A549 (cell line): Measurements from ENCODE around the gene ACCSL.

Experiments used
- BHLHE40 ChIP-seq: IDR thresholded peaks from 2 replicates; pipeline ENCODE4 v1.6.1; 2012; ENCODE audit warnings: low read depth, low read length, inconsistent platforms
- EHMT2 ChIP-seq: fragments of 200-600 bp; sonication (generic); IDR thresholded peaks from 2 replicates; pipeline ENCODE4 v1.6.1; 2016; ENCODE audit warnings: antibody characterized with exemption, low read depth, mild to moderate bottlenecking, moderate library complexity
- EP300 ChIP-seq, 2 experiments: fragments of >200 bp; sonication (Bioruptor Twin); formaldehyde crosslinking; IDR thresholded peaks; 2 replicates in 1 of 2; 3 replicates in 1 of 2; pipeline ENCODE4 v1.6.1; 2016 to 2017
- ESRRA ChIP-seq: fragments of 150-350 bp; IDR thresholded peaks from 2 replicates; pipeline ENCODE4 v1.6.1; 2014; ENCODE audit warnings: mild to moderate bottlenecking, low read length, borderline replicate concordance
- HDAC2 ChIP-seq: fragments of 200-600 bp; sonication (generic); IDR thresholded peaks from 2 replicates; pipeline ENCODE4 v1.6.1; 2016
- JUN ChIP-seq, 2 experiments: fragments of >200 bp; sonication (Bioruptor Twin); formaldehyde crosslinking; IDR thresholded peaks; 2 replicates in 1 of 2; 3 replicates in 1 of 2; pipeline ENCODE4 v1.6.1; 2016 to 2017
- MAX ChIP-seq: IDR thresholded peaks from 2 replicates; pipeline ENCODE4 v1.6.1; 2012
- MYC ChIP-seq: IDR thresholded peaks from 2 replicates; pipeline ENCODE4 v1.6.1; 2012; ENCODE audit warnings: mild to moderate bottlenecking, inconsistent platforms, low read length, improper control_type of control experiment, borderline replicate concordance
- POLR2A ChIP-seq: IDR thresholded peaks from 2 replicates; pipeline ENCODE4 v1.6.1; 2012; ENCODE audit warnings: mild to moderate bottlenecking, low read length
- RAD21 ChIP-seq, 2 experiments: fragments of >200 bp in 1 of 2; sonication (Bioruptor Twin) in 1 of 2; formaldehyde crosslinking in 1 of 2; IDR thresholded peaks in 1 of 2; conservative IDR thresholded peaks in 1 of 2; 2 replicates in 1 of 2; 3 replicates in 1 of 2; pipeline ENCODE4 v1.6.1; 2012 to 2018; ENCODE audit warnings: inconsistent platforms in 1 of 2
- TFCP2L1 ChIP-seq: fragments of 250-450 bp; sonication (Bioruptor Pico); IDR thresholded peaks from 2 replicates; pipeline ENCODE4 v1.5.0; 2021; ENCODE audit warnings: mild to moderate bottlenecking
- ZFP36 ChIP-seq: fragments of 450-650 bp; IDR thresholded peaks from 2 replicates; pipeline ENCODE4 v1.6.1; 2014; ENCODE audit warnings: borderline replicate concordance; ENCODE audit not compliant: partially characterized antibody
- TF ChIP-seq, protein P1 (sequence below): fragments of >200 bp; sonication (Bioruptor Twin); formaldehyde crosslinking; IDR thresholded peaks from 3 replicates; pipeline ENCODE4 v1.5.1; 2016

DNA sequence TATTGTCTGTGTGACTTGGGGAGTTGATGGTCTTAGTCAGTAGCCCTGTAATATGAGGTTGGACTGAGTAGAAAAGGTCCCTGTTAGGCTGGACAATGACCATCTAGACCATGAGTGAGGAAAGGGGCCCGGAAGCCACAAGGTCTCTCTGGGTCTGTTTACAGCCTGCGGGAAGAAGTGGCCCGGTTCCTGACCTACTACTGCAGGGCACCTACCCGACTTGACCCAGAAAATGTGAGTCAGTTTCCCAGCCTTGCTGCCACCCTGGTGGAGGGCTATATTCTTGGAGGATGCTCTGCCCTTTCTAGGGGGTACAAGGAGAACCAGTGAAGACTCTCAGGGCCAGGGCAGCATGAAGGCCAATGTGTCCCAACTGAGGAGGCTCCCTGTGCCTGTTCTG, 3.4 kb downstream of the ACCSL start:
- TF ChIP-seq JUN (IDR thresholded peaks at IDR 0.05), result no peak
- TF ChIP-seq, protein P1, sequence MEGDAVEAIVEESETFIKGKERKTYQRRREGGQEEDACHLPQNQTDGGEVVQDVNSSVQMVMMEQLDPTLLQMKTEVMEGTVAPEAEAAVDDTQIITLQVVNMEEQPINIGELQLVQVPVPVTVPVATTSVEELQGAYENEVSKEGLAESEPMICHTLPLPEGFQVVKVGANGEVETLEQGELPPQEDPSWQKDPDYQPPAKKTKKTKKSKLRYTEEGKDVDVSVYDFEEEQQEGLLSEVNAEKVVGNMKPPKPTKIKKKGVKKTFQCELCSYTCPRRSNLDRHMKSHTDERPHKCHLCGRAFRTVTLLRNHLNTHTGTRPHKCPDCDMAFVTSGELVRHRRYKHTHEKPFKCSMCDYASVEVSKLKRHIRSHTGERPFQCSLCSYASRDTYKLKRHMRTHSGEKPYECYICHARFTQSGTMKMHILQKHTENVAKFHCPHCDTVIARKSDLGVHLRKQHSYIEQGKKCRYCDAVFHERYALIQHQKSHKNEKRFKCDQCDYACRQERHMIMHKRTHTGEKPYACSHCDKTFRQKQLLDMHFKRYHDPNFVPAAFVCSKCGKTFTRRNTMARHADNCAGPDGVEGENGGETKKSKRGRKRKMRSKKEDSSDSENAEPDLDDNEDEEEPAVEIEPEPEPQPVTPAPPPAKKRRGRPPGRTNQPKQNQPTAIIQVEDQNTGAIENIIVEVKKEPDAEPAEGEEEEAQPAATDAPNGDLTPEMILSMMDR, result no peak
- no peak for TF ChIP-seq ZFP36
- no peak for TF ChIP-seq RAD21 (conservative IDR thresholded peaks at IDR 0.05 in 1 of 2, IDR thresholded peaks at IDR 0.05 in 1 of 2)
- TF ChIP-seq POLR2A, result no peak
- no peak for TF ChIP-seq EP300 (IDR thresholded peaks at IDR 0.05)
- no peak for TF ChIP-seq ESRRA
- no peak for TF ChIP-seq TFCP2L1 (CRISPR knock-in tag)
- TF ChIP-seq MYC, result no peak
- TF ChIP-seq HDAC2, result no peak
- TF ChIP-seq BHLHE40, result no peak
- no peak for TF ChIP-seq MAX
- TF ChIP-seq EHMT2, result no peak
